Endothelial cell of umbilical vein (primary cell): ENCODE results near the gene TMEM213. TPM values are rescaled to one million over a fixed set of nuclear protein-coding genes. Genes with fewer than 3 reads are reported as not detected.

ENCODE experiments used
- BruUV-seq: library from RNA; stranded (reverse); fragments of 400-500 nt; replicated peaks from 2 replicates; lab custom pipeline; 2021; lab: Mats Ljungman, UMichigan
- CTCF ChIA-PET: fragments of 300-600, 350-600 bp; sonication (Branson Sonifier 250); formaldehyde crosslinking; loops from one replicate; lab custom pipeline; 2021; ENCODE audit warnings: antibody characterized with exemption, inconsistent platforms; lab: Charles Lee
- POLR2A ChIA-PET: fragments of 300-600, 350-600 bp; sonication (Branson Sonifier 250); formaldehyde crosslinking; loops from one replicate; lab custom pipeline; 2021; ENCODE audit warnings: antibody characterized with exemption, inconsistent platforms; lab: Charles Lee
- DNase-seq: peaks from one replicate; pipeline ENCODE4 v3.0.0-alpha.2; 2011; ENCODE audit warnings: low read depth, low spot score
- FAIRE-seq: peaks from 2 replicates; lab custom pipeline; 2011; peaks lifted over from hg19 to GRCh38; lab: Jason Lieb, UNC
- H2AFZ ChIP-seq: 2 replicates; pipeline ENCODE4 v1.6.0; 2012; ENCODE audit warnings: low read depth, low read length, control low read depth, inconsistent platforms
- H3K27ac ChIP-seq: 2 replicates; pipeline ENCODE4 v1.5.1; 2011; ENCODE audit warnings: low read depth, mild to moderate bottlenecking, control low read depth, low read length, moderate library complexity; ENCODE audit not compliant: insufficient read depth
- H3K27me3 ChIP-seq, 2 experiments: 2 replicates each; pipeline versions ENCODE4 v1.6.0 to v1.6.1; 2011; ENCODE audit warnings: low read length in 2 of 2, mixed read lengths in 1 of 2; ENCODE audit not compliant: control insufficient read depth in 2 of 2, insufficient read depth in 2 of 2
- H3K36me3 ChIP-seq, 2 experiments: 2 replicates in 1 of 2; 3 replicates in 1 of 2; pipeline ENCODE4 v1.5.1; 2011; ENCODE audit warnings: low read length in 2 of 2, mild to moderate bottlenecking in 1 of 2, moderate library complexity in 1 of 2; ENCODE audit not compliant: control insufficient read depth in 2 of 2, insufficient read depth in 2 of 2; ENCODE audit errors: extremely low read depth in 1 of 2
- H3K4me1 ChIP-seq: 3 replicates; pipeline ENCODE4 v1.5.1; 2011; ENCODE audit warnings: mild to moderate bottlenecking, low read length; ENCODE audit not compliant: control insufficient read depth, insufficient read depth; ENCODE audit errors: extremely low read depth
- H3K4me2 ChIP-seq: 2 replicates; pipeline ENCODE4 v1.6.1; 2011; ENCODE audit warnings: low read length, control low read depth, mixed read lengths; ENCODE audit not compliant: insufficient read depth
- H3K4me3 ChIP-seq, 3 experiments: fragments of 200-600 bp in 1 of 3; sonication (generic), shearing (Covaris generic) in 1 of 3; replicated peaks in 1 of 3; 2 replicates each; pipeline ENCODE4 v1.5.1; 2011 to 2016; ENCODE audit warnings: control low read depth in 3 of 3, low read length in 3 of 3, mild to moderate bottlenecking in 2 of 3, inconsistent platforms in 1 of 3, low read depth in 1 of 3, moderate library complexity in 1 of 3; ENCODE audit not compliant: insufficient read depth in 1 of 3
- H3K79me2 ChIP-seq: 2 replicates; pipeline ENCODE4 v1.6.0; 2012; ENCODE audit warnings: low read length, inconsistent platforms; ENCODE audit not compliant: control insufficient read depth, insufficient read depth
- H3K9ac ChIP-seq: replicated peaks from 2 replicates; pipeline ENCODE3; 2011; ENCODE audit warnings: low read length, control low read depth; ENCODE audit not compliant: insufficient read depth; ENCODE audit errors: extremely low read depth
- H3K9me1 ChIP-seq: replicated peaks from 3 replicates; pipeline ENCODE4 v1.6.0; 2011; ENCODE audit warnings: mild to moderate bottlenecking, low read length; ENCODE audit not compliant: control insufficient read depth, insufficient read depth; ENCODE audit errors: extremely low read depth
- H3K9me3 ChIP-seq: replicated peaks from 2 replicates; pipeline ENCODE4 v1.5.1; 2012; ENCODE audit warnings: low read length, inconsistent platforms; ENCODE audit not compliant: control insufficient read depth, insufficient read depth
- H4K20me1 ChIP-seq: replicated peaks from 2 replicates; pipeline ENCODE3; 2011; ENCODE audit warnings: mild to moderate bottlenecking, low read length; ENCODE audit not compliant: control insufficient read depth, insufficient read depth; ENCODE audit errors: extremely low read depth
- CTCF ChIP-seq, 2 donors: IDR thresholded peaks; 1 replicate in 1 of 2; 2 replicates in 1 of 2; pipeline ENCODE4 v1.5.1; 2011; ENCODE audit warnings: low read length in 2 of 2, mild to moderate bottlenecking in 2 of 2, moderate library complexity in 2 of 2, control low read depth in 1 of 2, inconsistent platforms in 1 of 2, low read depth in 1 of 2; ENCODE audit not compliant: insufficient read depth in 1 of 2; ENCODE audit errors: extremely low read depth in 1 of 2
- EZH2 ChIP-seq: IDR thresholded peaks from 2 replicates; pipeline ENCODE4 v1.6.1; 2012; ENCODE audit warnings: borderline replicate concordance, low read depth, mild to moderate bottlenecking, moderate library complexity, low read length, inconsistent platforms; ENCODE audit not compliant: severe bottlenecking
- FOS ChIP-seq: IDR thresholded peaks from 2 replicates; pipeline ENCODE4 v1.6.1; 2011; ENCODE audit warnings: mild to moderate bottlenecking, low read length, moderate library complexity, borderline replicate concordance; ENCODE audit not compliant: insufficient read depth
- GATA2 ChIP-seq: IDR thresholded peaks from 2 replicates; pipeline ENCODE4 v1.7.0; 2011; ENCODE audit warnings: low read depth, mild to moderate bottlenecking, moderate library complexity, mixed read lengths, low read length; ENCODE audit not compliant: insufficient read length, insufficient read depth
- JUN ChIP-seq: IDR thresholded peaks from 2 replicates; pipeline ENCODE4 v1.6.1; 2011; ENCODE audit warnings: borderline replicate concordance, low read depth; ENCODE audit not compliant: insufficient read length, insufficient read depth
- MAX ChIP-seq: IDR thresholded peaks from 2 replicates; pipeline ENCODE4 v1.6.1; 2011; ENCODE audit not compliant: insufficient read depth, insufficient read length
- MYC ChIP-seq: IDR thresholded peaks from one replicate; pipeline ENCODE4 v1.6.1; 2011; ENCODE audit warnings: mild to moderate bottlenecking, low read depth, low read length
- POLR2A ChIP-seq: IDR thresholded peaks from 2 replicates; pipeline ENCODE4 v1.6.1; 2012; ENCODE audit warnings: low read depth, mild to moderate bottlenecking, control low read depth, low read length
- POLR2AphosphoS5 ChIP-seq: IDR thresholded peaks from 2 replicates; pipeline ENCODE4 v1.6.1; 2012; ENCODE audit warnings: low read depth, mild to moderate bottlenecking, control low read depth, low read length, moderate library complexity; ENCODE audit not compliant: insufficient read depth
- dilution Hi-C: fragments of 300-500 bp; cut with MboI; formaldehyde crosslinking; loops from one replicate; pipeline ENCODE4 v1.15.0; 2019; ENCODE audit warnings: low sequenced_read_pairs; ENCODE audit not compliant: extremely low pct_ligation_motif_present
- intact Hi-C: fragments of 100-400 bp; cut with micrococcal nuclease; formaldehyde crosslinking; loops from one replicate; pipeline ENCODE4 v1.10.0; 2022
- polyA plus RNA-seq, 4 experiments: library from polyadenylated mRNA; depleted of rRNA in 3 of 4; stranded (reverse) in 3 of 4; unstranded in 1 of 4; fragments of >200 nt; gene quantifications; 2 replicates each; pipeline versions ENCODE4 v1.2.1 to v1.2.3, GENCODE V29; 2011 to 2012; ENCODE audit warnings: missing spikeins in 1 of 4
- total RNA-seq: library from RNA; stranded (reverse); gene quantifications from 2 replicates; pipeline ENCODE4 v1.2.3, GENCODE V29; 2021

The TMEM213 gene
- total and polyA plus RNA-seq, 2 donors (not counting 3 experiments of a cell fraction or from before 2014, with no cell fraction given) = not detected

GRCh38 chr7:138748666-138749065 is 49.1 kb upstream of the TMEM213 start:
- TF ChIP-seq JUN (no peak), EZH2 (no peak), POLR2A (no peak), CTCF (IDR thresholded peaks at IDR 0.05; ENCODE audit: extremely low read depth in 1 of 2, insufficient read depth in 1 of 2, low read depth in 1 of 2, low read length in 2 of 2) (no peak), MYC (no peak), MAX (no peak), FOS (no peak), POLR2AphosphoS5 (no peak), GATA2 (no peak)
- intact Hi-C loops = no loop called here
- no peak for DNase-seq
- no TSS peak for BruUV-seq
- Histone ChIP-seq H3K9me1 (no peaks in the 10 kb centered on the region), H3K4me1 (no peaks in the 10 kb centered on the region), H3K4me3 (no peak overlapping the region), H2AFZ (no peak overlapping the region), H3K79me2 (no peaks in the 10 kb centered on the region), H3K27ac (no peak overlapping the region), H3K9me3 (no peaks in the 10 kb centered on the region), H3K27me3 (no peaks in the 10 kb centered on the region), H4K20me1 (no peaks in the 10 kb centered on the region), H3K4me2 (no peak overlapping the region), H3K36me3 (no peaks in the 10 kb centered on the region), H3K9ac (no peak overlapping the region)
- dilution Hi-C loops = no loop called here
- no peak for FAIRE-seq
- CTCF ChIA-PET = interaction anchor here (1.5 to 2.8 kb wide), 2 partner anchors 10 to 13 kb away, joined by 3 to 8 read pairs; no protein-coding TSS in a partner anchor
- POLR2A ChIA-PET = no interaction called here
